ENCODE results near the gene FAM76B.

- TF ChIP-seq EZH2phosphoT487 (IDR thresholded peaks at IDR 0.05; ENCODE audit: low read length) (no peak), CTCF (IDR thresholded peaks at IDR 0.05; ENCODE audit: low read length) (no peak), EZH2 (optimal IDR thresholded peaks at IDR 0.05; ENCODE audit: low read depth, low read length) (no peak)
Observed at GRCh38 chr11:95732930-95733602, 56.5 kb downstream of the FAM76B start.

Data from MM.1S (cell line).